Hepatocyte (in vitro differentiated cells): ENCODE results near the gene C19orf33. TPM values are rescaled to one million over a fixed set of nuclear protein-coding genes. Genes with fewer than 3 reads are reported as not detected.
A peak's percentile ranks its signal among the peaks of the same experiment; 100 is the strongest.

Source experiments
- DNase-seq: peaks from one replicate; pipeline ENCODE4 v3.0.0-alpha.2; 2016; ENCODE audit warnings: low spot score
- H2AFZ ChIP-seq: fragments of 200-600 bp; sonication (generic); 2 replicates; pipeline ENCODE4 v1.6.0; 2016; ENCODE audit warnings: antibody characterized with exemption, mild to moderate bottlenecking
- H3K27ac ChIP-seq: fragments of 200-600 bp; sonication (generic); 2 replicates; pipeline ENCODE4 v1.5.1; 2016; ENCODE audit warnings: mild to moderate bottlenecking
- H3K27me3 ChIP-seq: fragments of 200-600 bp; sonication (generic); 2 replicates; pipeline ENCODE4 v1.6.1; 2016
- H3K36me3 ChIP-seq: fragments of 200-600 bp; sonication (generic); replicated peaks from 2 replicates; pipeline ENCODE4 v1.5.1; 2016; ENCODE audit warnings: low read depth; ENCODE audit not compliant: insufficient read depth
- H3K4me1 ChIP-seq: fragments of 200-600 bp; sonication (generic); 2 replicates; pipeline ENCODE4 v1.5.1; 2016; ENCODE audit warnings: mild to moderate bottlenecking, moderate library complexity; ENCODE audit not compliant: insufficient read depth
- H3K4me2 ChIP-seq: fragments of 200-600 bp; sonication (generic); 2 replicates; pipeline ENCODE4 v1.6.0; 2016
- H3K4me3 ChIP-seq: fragments of 200-600 bp; sonication (generic); 2 replicates; pipeline ENCODE4 v1.5.1; 2016; ENCODE audit warnings: mild to moderate bottlenecking
- H3K79me2 ChIP-seq: fragments of 200-600 bp; sonication (generic); 2 replicates; pipeline ENCODE4 v1.6.0; 2017; ENCODE audit warnings: mild to moderate bottlenecking
- H3K9me2 ChIP-seq: fragments of 200-600 bp; sonication (generic); replicated peaks from 2 replicates; pipeline ENCODE4 v1.6.0; 2017; ENCODE audit warnings: mild to moderate bottlenecking; ENCODE audit not compliant: insufficient read depth
- H3K9me3 ChIP-seq: fragments of 200-600 bp; sonication (generic); 2 replicates; pipeline ENCODE4 v1.5.1; 2016; ENCODE audit warnings: low read depth, mild to moderate bottlenecking
- H4K20me1 ChIP-seq: fragments of 200-600 bp; sonication (generic); 2 replicates; pipeline ENCODE4 v1.6.0; 2016; ENCODE audit warnings: mild to moderate bottlenecking; ENCODE audit not compliant: insufficient read depth, poor library complexity, severe bottlenecking
- CTCF ChIP-seq: fragments of 200-600 bp; sonication (generic); IDR thresholded peaks from 2 replicates; pipeline ENCODE4 v1.5.1; 2016; ENCODE audit warnings: antibody characterized with exemption, mild to moderate bottlenecking; ENCODE audit not compliant: poor library complexity
- EZH2 ChIP-seq: fragments of 200-600 bp; sonication (generic); IDR thresholded peaks from 2 replicates; pipeline ENCODE4 v1.6.1; 2016; ENCODE audit warnings: antibody characterized with exemption, mild to moderate bottlenecking, borderline replicate concordance
- EZH2phosphoT487 ChIP-seq: fragments of 200-600 bp; sonication (generic); IDR thresholded peaks from one replicate; pipeline ENCODE4 v1.6.1; 2018; ENCODE audit warnings: antibody characterized with exemption, mild to moderate bottlenecking, low read depth, moderate library complexity; ENCODE audit not compliant: unreplicated experiment, severe bottlenecking
- WGBS: methylation state at CpG from one replicate; pipeline ENCODE4 v1.1.6; 2016; ENCODE audit warnings: low lambda C conversion rate; ENCODE audit errors: missing lambda C conversion rate; 5-methylcytosine and 5-hydroxymethylcytosine counted together
- polyA plus RNA-seq: library from polyadenylated mRNA; unstranded; fragments of >200 nt; fragmentation: Nextera tagmentation; extraction: Ambion mirVana; gene quantifications from 2 replicates; pipeline ENCODE4 v1.2.1, GENCODE V29; 2016
- total RNA-seq: library from RNA; depleted of rRNA; stranded (reverse); fragments of >200 nt; gene quantifications from 2 replicates; pipeline ENCODE4 v1.2.3, GENCODE V29; 2014

C19orf33 gene
- total and polyA plus RNA-seq, 2 experiments from 2014 or later: 118 to 126 TPM

GRCh38 chr19:38310279-38310670 lies 6.2 kb downstream of the C19orf33 start:
- Histone ChIP-seq H3K4me2 (no peak overlapping the region), H4K20me1 (no peaks in the 10 kb centered on the region), H3K4me3 (no peak overlapping the region), H3K79me2 (peaks cover 4% of the 10 kb centered on the region), H3K9me3 (no peaks in the 10 kb centered on the region), H3K4me1 (peaks cover 5% of the 10 kb centered on the region), H3K9me2 (no peaks in the 10 kb centered on the region), H3K27ac (no peak overlapping the region), H2AFZ (no peak overlapping the region), H3K27me3 (no peaks in the 10 kb centered on the region), H3K36me3 (no peaks in the 10 kb centered on the region)
- TF ChIP-seq EZH2phosphoT487: no peak
- no peak for TF ChIP-seq EZH2
- TF ChIP-seq CTCF: no peak
- no peak for DNase-seq
- 95% methylated on average over 2 of the region's 2 CpGs for WGBS

DNA sequence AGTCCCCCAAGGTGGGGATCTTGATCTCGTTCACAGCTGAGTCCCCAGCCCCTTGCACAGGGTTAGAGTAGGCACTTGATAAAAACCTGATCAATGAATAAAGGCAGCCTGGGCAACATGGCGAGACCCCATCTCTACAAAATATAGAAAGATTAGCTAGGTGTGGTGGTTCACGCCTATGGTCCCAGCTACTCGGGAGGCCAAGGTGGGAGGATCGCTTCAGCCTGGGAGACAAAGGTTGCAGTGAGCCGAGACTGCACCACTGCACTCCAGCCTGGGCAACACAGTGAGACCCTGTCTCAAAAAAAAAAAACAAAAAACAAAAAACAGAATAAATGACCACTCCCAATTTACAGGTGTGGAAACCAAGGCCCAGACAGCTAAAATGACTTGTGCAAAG lies 6.9 kb downstream of the C19orf33 start:
- H4K20me1 ChIP-seq: no peaks in the 10 kb centered on the region
- no peaks in the 10 kb centered on the region for H3K4me1 ChIP-seq
- H3K9me2 ChIP-seq: no peaks in the 10 kb centered on the region
- peaks cover 4% of the 10 kb centered on the region for H3K79me2 ChIP-seq
- no peaks in the 10 kb centered on the region for H3K27me3 ChIP-seq
- whole genome bisulfite sequencing: 96% methylated on average over 6 of the region's 6 CpGs
- H3K4me3 ChIP-seq: no peak overlapping the region
- no peak overlapping the region for H3K27ac ChIP-seq
- no peak overlapping the region for H2AFZ ChIP-seq
- DNase-seq: no peak
- no peak for TF ChIP-seq EZH2phosphoT487
- TF ChIP-seq CTCF: no peak
- TF ChIP-seq EZH2: no peak
- no peaks in the 10 kb centered on the region for H3K9me3 ChIP-seq
- no peaks in the 10 kb centered on the region for H3K36me3 ChIP-seq
- no peak overlapping the region for H3K4me2 ChIP-seq

GRCh38 chr19:38315657-38316476 lies 11.8 kb downstream of the C19orf33 start, which contains the start of gene YIF1B:
YIF1B (minus strand) TSS chr19:38315947; CDS start chr19:38315917, 30 bp downstream.
- H2AFZ ChIP-seq: peak within 1 kb of the TSS; percentile 58
- H3K27me3 ChIP-seq: peaks cover 17% of the 10 kb centered on the region
- peak within 1 kb of the TSS; percentile 92 for H3K4me2 ChIP-seq
- no peaks in the 10 kb centered on the region for H3K9me2 ChIP-seq
- H3K4me1 ChIP-seq: no peaks in the 10 kb centered on the region
- TF ChIP-seq CTCF (no peak), EZH2 (no peak), EZH2phosphoT487 (no peak)
- H4K20me1 ChIP-seq: no peaks in the 10 kb centered on the region
- peaks cover 4% of the 10 kb centered on the region for H3K79me2 ChIP-seq
- H3K27ac ChIP-seq: peak within 1 kb of the TSS; percentile 71
- no peaks in the 10 kb centered on the region for H3K9me3 ChIP-seq
- no peaks in the 10 kb centered on the region for H3K36me3 ChIP-seq
- DNase-seq: peak; percentile 97
- WGBS: 5% methylated on average over 39 of the region's 64 CpGs
- peak within 1 kb of the TSS; percentile 40 for H3K4me3 ChIP-seq
